Esophagus (tissue), 2 donors: ENCODE results near the gene ERAL1. TPM values are rescaled to one million over a fixed set of nuclear protein-coding genes. Genes with fewer than 3 reads are reported as not detected.
"Not testable (repeated sequence)": the region's sequence is repeated elsewhere in the genome, so short reads cannot be mapped to it uniquely, and the experiment has no call there.

Experiments
- H3K27ac ChIP-seq, 2 donors: one replicate each; pipeline ENCODE4 v1.5.1; 2013; ENCODE audit warnings: low read depth in 2 of 2, mild to moderate bottlenecking in 2 of 2, inconsistent platforms in 1 of 2, low read length in 1 of 2, moderate library complexity in 1 of 2
- H3K27me3 ChIP-seq, 2 donors: one replicate each; pipeline ENCODE4 v1.6.1; 2013; ENCODE audit warnings: low read length in 2 of 2, control low read depth in 1 of 2, mild to moderate bottlenecking in 1 of 2; ENCODE audit not compliant: insufficient read depth in 2 of 2, control insufficient read depth in 1 of 2
- H3K36me3 ChIP-seq, 2 donors: one replicate each; pipeline ENCODE4 v1.6.1; 2013; ENCODE audit warnings: low read length in 1 of 2; ENCODE audit not compliant: control insufficient read depth in 2 of 2, insufficient read depth in 2 of 2
- H3K4me1 ChIP-seq, 2 donors: one replicate each; pipeline ENCODE4 v1.6.1; 2013; ENCODE audit warnings: low read length in 1 of 2; ENCODE audit not compliant: control insufficient read depth in 2 of 2, insufficient read depth in 2 of 2
- H3K4me3 ChIP-seq, 2 donors: one replicate each; pipeline ENCODE4 v1.5.1; 2013; ENCODE audit warnings: low read length in 2 of 2, mild to moderate bottlenecking in 2 of 2, low read depth in 1 of 2, moderate library complexity in 1 of 2
- H3K9me3 ChIP-seq, 2 donors: one replicate each; pipeline ENCODE4 v1.6.1; 2013; ENCODE audit warnings: mild to moderate bottlenecking in 2 of 2, low read depth in 1 of 2, low read length in 1 of 2, moderate library complexity in 1 of 2; ENCODE audit not compliant: control insufficient read depth in 2 of 2, insufficient read depth in 1 of 2
- WGBS, 2 donors: extraction: QIAGEN DNeasy Blood & Tissue Kit; methylation state at CpG; one replicate each; pipeline ENCODE4 v1.1.7; 2013; 5-methylcytosine and 5-hydroxymethylcytosine counted together
- polyA plus RNA-seq, 2 donors: library from polyadenylated mRNA; stranded (reverse); fragments of 200-250 nt; gene quantifications; one replicate each; pipeline ENCODE4 v1.2.3, GENCODE V29; 2013
- donor health status: healthy with polysubstance abuse.
- donor health status: Bipolar disorder and iron deficiency.

Gene ERAL1
- polyA plus RNA-seq, 2 donors = 24.0 to 32.4 TPM

GRCh38 chr17:28827672-28828071 is 27.1 kb upstream of the ERAL1 start:
- no peak overlapping the region for H3K27ac ChIP-seq
- no peaks in the 10 kb centered on the region for H3K36me3 ChIP-seq
- H3K9me3 ChIP-seq = no peaks in the 10 kb centered on the region
- H3K4me3 ChIP-seq = no peak overlapping the region
- no peaks in the 10 kb centered on the region for H3K4me1 ChIP-seq
- 96 to 100% methylated on average over 1 of the region's 1 CpG for WGBS, 2 donors
- no peaks in the 10 kb centered on the region for H3K27me3 ChIP-seq

GRCh38 chr17:28828294-28829040 is 26.3 kb upstream of the ERAL1 start:
- H3K4me1 ChIP-seq = no peaks in the 10 kb centered on the region
- H3K27me3 ChIP-seq = no peaks in the 10 kb centered on the region
- no peaks in the 10 kb centered on the region for H3K36me3 ChIP-seq
- no peaks in the 10 kb centered on the region for H3K9me3 ChIP-seq
- no peak overlapping the region for H3K27ac ChIP-seq
- 93 to 96% methylated on average over 15 of the region's 15 CpGs for WGBS, 2 donors
- no peak overlapping the region for H3K4me3 ChIP-seq

- no peaks in the 10 kb centered on the region for H3K9me3 ChIP-seq
- H3K27me3 ChIP-seq = no peaks in the 10 kb centered on the region
- H3K27ac ChIP-seq = no peak overlapping the region
- H3K4me3 ChIP-seq = no peak overlapping the region
- H3K4me1 ChIP-seq = no peaks in the 10 kb centered on the region
- H3K36me3 ChIP-seq = no peaks in the 10 kb centered on the region
- 96 to 100% methylated on average over 1 of the region's 1 CpG for WGBS, 2 donors
Observed at GRCh38 chr17:28834420-28834819, 20.4 kb upstream of the ERAL1 start.

GRCh38 chr17:28836541-28836940 is 18.3 kb upstream of the ERAL1 start:
- H3K27ac ChIP-seq, H3K4me3 ChIP-seq: not testable (repeated sequence)
- WGBS, 2 donors = 90 to 95% methylated on average over 10 of the region's 10 CpGs

GRCh38 chr17:28839221-28839620 is 15.6 kb upstream of the ERAL1 start:
- H3K36me3 ChIP-seq = no peaks in the 10 kb centered on the region
- no peaks in the 10 kb centered on the region for H3K27me3 ChIP-seq
- no peaks in the 10 kb centered on the region for H3K4me1 ChIP-seq
- no peak overlapping the region for H3K4me3 ChIP-seq
- 78 to 92% methylated on average over 2 of the region's 2 CpGs for WGBS, 2 donors
- no peaks in the 10 kb centered on the region for H3K9me3 ChIP-seq
- H3K27ac ChIP-seq = no peak overlapping the region

More at GRCh38 chr17:28836541-28836940, 18.3 kb upstream of the ERAL1 start:
- not testable (repeated sequence) for H3K36me3 ChIP-seq, H3K4me1 ChIP-seq, H3K27me3 ChIP-seq, H3K9me3 ChIP-seq

- peak overlapping the region; percentile 75 to 83 for H3K27ac ChIP-seq
- WGBS, 2 donors = 2 to 3% methylated on average over 6 of the region's 6 CpGs
- H3K4me1 ChIP-seq = no peaks in the 10 kb centered on the region
- H3K4me3 ChIP-seq = peak overlapping the region; percentile 84 to 85
- H3K27me3 ChIP-seq = no peaks in the 10 kb centered on the region
- no peaks in the 10 kb centered on the region for H3K9me3 ChIP-seq
- no peaks in the 10 kb centered on the region for H3K36me3 ChIP-seq
Observed at GRCh38 chr17:28841901-28842281, 12.9 kb upstream of the ERAL1 start.

GRCh38 chr17:28842282-28843012 is 12.4 kb upstream of the ERAL1 start, which contains the start of gene FAM222B:
Gene FAM222B (minus strand): TSS chr17:28842790. CDS start chr17:28766667, 76,123 bp downstream.
- WGBS, 2 donors = 1% methylated on average over 44 of the region's 44 CpGs
- H3K4me3 ChIP-seq = peak within 1 kb of the TSS; percentile 84 to 85
- no peaks in the 10 kb centered on the region for H3K27me3 ChIP-seq
- H3K36me3 ChIP-seq = no peaks in the 10 kb centered on the region
- H3K27ac ChIP-seq = peak within 1 kb of the TSS; percentile 75 to 83
- H3K9me3 ChIP-seq = no peaks in the 10 kb centered on the region
- H3K4me1 ChIP-seq = no peaks in the 10 kb centered on the region

GRCh38 chr17:28843816-28844148 is 11.0 kb upstream of the ERAL1 start:
- 91 to 94% methylated on average over 6 of the region's 6 CpGs for WGBS, 2 donors
- no peaks in the 10 kb centered on the region for H3K27me3 ChIP-seq
- no peak overlapping the region for H3K4me3 ChIP-seq
- no peaks in the 10 kb centered on the region for H3K9me3 ChIP-seq
- no peaks in the 10 kb centered on the region for H3K4me1 ChIP-seq
- H3K36me3 ChIP-seq = no peaks in the 10 kb centered on the region
- no peak overlapping the region for H3K27ac ChIP-seq

GRCh38 chr17:28846231-28846630 is 8.6 kb upstream of the ERAL1 start:
- Histone ChIP-seq H3K36me3 (no peaks in the 10 kb centered on the region), H3K4me3 (no peak overlapping the region), H3K9me3 (no peaks in the 10 kb centered on the region), H3K27ac (no peak overlapping the region), H3K27me3 (no peaks in the 10 kb centered on the region), H3K4me1 (no peaks in the 10 kb centered on the region)
- WGBS, 2 donors = 86 to 87% methylated on average over 10 of the region's 10 CpGs

- not testable (repeated sequence) for H3K36me3 ChIP-seq, H3K4me3 ChIP-seq, H3K27ac ChIP-seq, H3K27me3 ChIP-seq, H3K4me1 ChIP-seq, H3K9me3 ChIP-seq
- 89 to 90% methylated on average over 9 of the region's 9 CpGs for WGBS, 2 donors
Observed at GRCh38 chr17:28846699-28847098, 8.1 kb upstream of the ERAL1 start.
